Kidney (tissue), 14 donors: ENCODE data around the gene LUZP2. TPM values are rescaled to one million over a fixed set of nuclear protein-coding genes. Genes with fewer than 3 reads are reported as not detected.

Experiments
- DNase-seq, 5 donors: peaks; one replicate each; pipeline ENCODE4 v3.0.0-alpha.2; 2013 to 2020
- FAIRE-seq: peaks from 2 replicates; lab custom pipeline; 2012; peaks lifted over from hg19 to GRCh38; lab: Jason Lieb, UNC
- H3K27ac ChIP-seq, 2 donors: one replicate each; pipeline ENCODE4 v1.7.0; 2013; ENCODE audit warnings: low read depth in 2 of 2, low read length in 2 of 2, inconsistent platforms in 1 of 2
- H3K27me3 ChIP-seq: one replicate; pipeline ENCODE4 v1.7.1; 2013; ENCODE audit warnings: low read length, inconsistent platforms; ENCODE audit not compliant: control insufficient read depth, insufficient read depth
- H3K36me3 ChIP-seq, 3 donors: one replicate each; pipeline versions ENCODE4 v1.7.0 to v1.7.1; 2013; ENCODE audit warnings: low read length in 3 of 3, control low read depth in 1 of 3, inconsistent platforms in 1 of 3; ENCODE audit not compliant: insufficient read depth in 3 of 3, control insufficient read depth in 2 of 3
- H3K4me1 ChIP-seq, 3 donors: one replicate each; pipeline versions ENCODE4 v1.7.0 to v1.7.1; 2013; ENCODE audit warnings: low read length in 3 of 3, inconsistent platforms in 1 of 3, low read depth in 1 of 3; ENCODE audit not compliant: control insufficient read depth in 2 of 3, insufficient read depth in 2 of 3
- H3K4me3 ChIP-seq, 3 donors: one replicate each; pipeline versions ENCODE4 v1.7.0 to v1.8.1; 2013; ENCODE audit warnings: low read length in 3 of 3, control low read depth in 1 of 3, inconsistent platforms in 1 of 3
- H3K9ac ChIP-seq, 3 donors: one replicate each; pipeline versions ENCODE4 v1.7.0 to v1.7.1; 2013; ENCODE audit warnings: low read length in 3 of 3, control low read depth in 1 of 3, inconsistent platforms in 1 of 3
- H3K9me3 ChIP-seq, 3 donors: one replicate each; pipeline versions ENCODE4 v1.7.0 to v1.7.1; 2013; ENCODE audit warnings: low read length in 3 of 3, control low read depth in 1 of 3, inconsistent platforms in 1 of 3; ENCODE audit not compliant: control insufficient read depth in 2 of 3, insufficient read depth in 1 of 3
- intact Hi-C: fragments of 100-400 bp; cut with DNase I; formaldehyde crosslinking; loops from one replicate; pipeline ENCODE4 v1.11.1; 2022
- polyA plus RNA-seq: library from polyadenylated mRNA; stranded (reverse); fragments of 350-450 nt; fragmentation: Illumina TruSeq; extraction: RNeasy Lipid Tissue Mini Kit (QIAGEN cat#74804); gene quantifications from one replicate; pipeline ENCODE4 v1.2.3, GENCODE V29; 2014; ENCODE audit warnings: low read depth, low replicate concordance; ENCODE audit not compliant: insufficient read depth
- total RNA-seq: library from RNA; stranded (reverse); fragmentation: NEBNext Ultra II Directional; extraction: Animal tissue kit (Norgen Biotek cat#: 25700); gene quantifications from one replicate; pipeline ENCODE4 v1.2.1, GENCODE V29; 2021
- TF ChIP-seq, protein P1 (sequence below): IDR thresholded peaks from 3 replicates; pipeline ENCODE4 v1.5.1; 2012; ENCODE audit warnings: mild to moderate bottlenecking, moderate library complexity, borderline replicate concordance; ENCODE audit not compliant: insufficient read depth; ENCODE audit errors: extremely low read depth
- donor health status: control.
- donor health status: control.
- donor health status: control.
- donor health status: control.
- donor health status: control.
- donor health status: DM: yes; HTN: yes; CAD: no.
- donor health status: Normal renal cell carcinoma (clear cell type).

LUZP2 gene
- total and polyA plus RNA-seq, 2 donors from 2014 or later, result 0.19 TPM; not detected in 1

DNA sequence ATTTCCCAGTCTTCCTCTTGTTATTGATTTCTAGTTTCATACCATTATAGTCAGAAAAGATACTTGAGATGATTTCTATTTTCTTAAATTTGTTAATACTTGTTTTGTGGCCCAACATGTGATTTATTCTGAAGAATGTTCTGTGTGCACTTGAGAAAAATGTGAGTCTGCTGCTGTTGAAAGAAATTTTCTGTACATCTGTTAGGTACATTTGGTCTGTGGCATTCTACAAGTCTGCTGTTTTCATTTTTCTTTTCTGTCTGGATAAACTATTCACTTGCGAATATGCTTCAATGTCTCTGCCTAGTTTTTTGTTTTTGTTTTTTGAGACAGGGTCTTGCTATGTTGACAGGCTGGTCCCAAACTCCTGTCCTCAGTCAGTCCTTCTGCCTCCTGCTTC is 26.4 kb upstream of the LUZP2 start:
- Histone ChIP-seq H3K4me3 (no peak overlapping the region), H3K36me3 (no peaks in the 10 kb centered on the region), H3K27ac (no peak overlapping the region), H3K9ac (no peak overlapping the region), H3K4me1 (no peaks in the 10 kb centered on the region), H3K9me3 (no peaks in the 10 kb centered on the region), H3K27me3 (no peaks in the 10 kb centered on the region)
- TF ChIP-seq, protein P1, sequence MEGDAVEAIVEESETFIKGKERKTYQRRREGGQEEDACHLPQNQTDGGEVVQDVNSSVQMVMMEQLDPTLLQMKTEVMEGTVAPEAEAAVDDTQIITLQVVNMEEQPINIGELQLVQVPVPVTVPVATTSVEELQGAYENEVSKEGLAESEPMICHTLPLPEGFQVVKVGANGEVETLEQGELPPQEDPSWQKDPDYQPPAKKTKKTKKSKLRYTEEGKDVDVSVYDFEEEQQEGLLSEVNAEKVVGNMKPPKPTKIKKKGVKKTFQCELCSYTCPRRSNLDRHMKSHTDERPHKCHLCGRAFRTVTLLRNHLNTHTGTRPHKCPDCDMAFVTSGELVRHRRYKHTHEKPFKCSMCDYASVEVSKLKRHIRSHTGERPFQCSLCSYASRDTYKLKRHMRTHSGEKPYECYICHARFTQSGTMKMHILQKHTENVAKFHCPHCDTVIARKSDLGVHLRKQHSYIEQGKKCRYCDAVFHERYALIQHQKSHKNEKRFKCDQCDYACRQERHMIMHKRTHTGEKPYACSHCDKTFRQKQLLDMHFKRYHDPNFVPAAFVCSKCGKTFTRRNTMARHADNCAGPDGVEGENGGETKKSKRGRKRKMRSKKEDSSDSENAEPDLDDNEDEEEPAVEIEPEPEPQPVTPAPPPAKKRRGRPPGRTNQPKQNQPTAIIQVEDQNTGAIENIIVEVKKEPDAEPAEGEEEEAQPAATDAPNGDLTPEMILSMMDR, result no peak
- intact Hi-C loops, result no loop called here
- DNase-seq (no peak), FAIRE-seq (no peak)

DNA sequence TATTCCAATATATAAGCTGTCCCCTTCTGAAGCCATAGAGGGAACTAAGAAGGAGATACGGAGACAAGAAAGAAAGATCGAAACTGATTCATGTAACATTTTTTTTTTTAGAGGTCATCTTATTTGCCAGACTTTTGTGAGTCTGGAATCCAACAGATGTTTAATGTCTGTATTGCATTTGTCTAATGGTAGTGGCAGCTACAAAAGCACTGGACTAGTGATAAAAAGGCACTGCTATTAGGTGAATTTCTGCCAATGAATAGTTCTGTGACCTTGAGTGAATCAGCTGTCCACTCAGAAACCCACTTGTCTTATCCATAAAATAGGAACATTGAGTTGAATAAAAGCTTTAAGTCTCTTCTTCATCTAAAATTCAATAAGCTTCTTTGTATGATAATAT is 25.8 kb upstream of the LUZP2 start:
- no peak overlapping the region for H3K9ac ChIP-seq
- no peak for FAIRE-seq
- no peak for DNase-seq
- H3K9me3 ChIP-seq, result no peaks in the 10 kb centered on the region
- H3K27ac ChIP-seq, result no peak overlapping the region
- intact Hi-C loops, result no loop called here
- H3K36me3 ChIP-seq, result no peaks in the 10 kb centered on the region
- H3K4me3 ChIP-seq, result no peak overlapping the region
- no peaks in the 10 kb centered on the region for H3K27me3 ChIP-seq
- H3K4me1 ChIP-seq, result no peaks in the 10 kb centered on the region
- TF ChIP-seq, protein P1, result no peak

DNA sequence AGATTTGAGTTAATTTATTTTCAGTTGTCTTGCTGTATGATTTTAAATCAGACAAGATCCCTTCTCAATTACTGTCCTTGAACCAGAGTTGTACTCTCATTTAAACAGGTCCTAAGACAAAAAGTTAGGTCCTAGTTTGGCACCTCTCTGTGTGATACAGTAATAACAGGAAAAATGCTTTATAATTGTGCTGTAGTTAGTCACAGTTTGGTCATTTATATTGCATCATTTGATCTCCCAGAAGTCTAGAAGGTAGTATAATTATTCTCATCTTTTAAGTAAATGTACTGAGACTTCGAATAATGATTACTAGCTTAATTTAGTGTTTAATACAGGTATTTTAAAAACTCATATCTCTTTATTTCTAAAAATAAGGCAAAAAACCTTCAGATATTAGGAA is 18.1 kb upstream of the LUZP2 start:
- no peak for DNase-seq

More for the DNA sequence above, 18.1 kb upstream of the LUZP2 start:
- no peak for FAIRE-seq
- Histone ChIP-seq H3K4me1 (no peaks in the 10 kb centered on the region), H3K36me3 (no peaks in the 10 kb centered on the region), H3K4me3 (no peak overlapping the region), H3K27me3 (no peaks in the 10 kb centered on the region), H3K9ac (no peak overlapping the region), H3K27ac (no peak overlapping the region), H3K9me3 (no peaks in the 10 kb centered on the region)
- intact Hi-C loops, result no loop called here
- TF ChIP-seq, protein P1, result no peak
